Liver (tissue), 9 donors: ENCODE results near the gene HHAT. TPM values are rescaled to one million over a fixed set of nuclear protein-coding genes. Genes with fewer than 3 reads are reported as not detected.

Experiments
- DNase-seq: peaks from one replicate; pipeline ENCODE4 v3.0.0-alpha.2; 2017; ENCODE audit warnings: low spot score
- H3K27ac ChIP-seq, 2 donors: one replicate each; pipeline ENCODE4 v1.7.0; 2013; ENCODE audit warnings: inconsistent platforms in 2 of 2, low read length in 2 of 2, control low read depth in 1 of 2, low read depth in 1 of 2, mild to moderate bottlenecking in 1 of 2
- H3K27me3 ChIP-seq, 4 donors: one replicate each; pipeline versions ENCODE4 v1.6.1 to v1.7.0; 2013; ENCODE audit warnings: low read length in 3 of 4, inconsistent platforms in 1 of 4, mild to moderate bottlenecking in 1 of 4, moderate library complexity in 1 of 4; ENCODE audit not compliant: control insufficient read depth in 4 of 4, insufficient read depth in 4 of 4
- H3K36me3 ChIP-seq, 4 donors: one replicate each; pipeline versions ENCODE4 v1.6.1 to v1.7.0; 2013; ENCODE audit warnings: low read length in 3 of 4, mild to moderate bottlenecking in 3 of 4, low read depth in 1 of 4, moderate library complexity in 1 of 4; ENCODE audit not compliant: control insufficient read depth in 4 of 4, insufficient read depth in 3 of 4
- H3K4me1 ChIP-seq, 4 donors: one replicate each; pipeline versions ENCODE4 v1.6.1 to v1.7.0; 2013; ENCODE audit warnings: low read length in 3 of 4, mild to moderate bottlenecking in 3 of 4, moderate library complexity in 1 of 4; ENCODE audit not compliant: control insufficient read depth in 4 of 4, insufficient read depth in 4 of 4
- H3K4me3 ChIP-seq, 3 donors: one replicate each; pipeline versions ENCODE4 v1.6.1 to v1.7.0; 2013; ENCODE audit warnings: low read length in 3 of 3, control low read depth in 1 of 3, low read depth in 1 of 3, mild to moderate bottlenecking in 1 of 3
- H3K9ac ChIP-seq, 2 donors: one replicate each; pipeline ENCODE4 v1.7.0; 2013; ENCODE audit warnings: low read length in 2 of 2, mild to moderate bottlenecking in 2 of 2, moderate library complexity in 2 of 2, control low read depth in 1 of 2, low read depth in 1 of 2
- H3K9me3 ChIP-seq, 4 donors: one replicate each; pipeline versions ENCODE4 v1.6.1 to v1.7.0; 2013; ENCODE audit warnings: low read length in 3 of 4; ENCODE audit not compliant: control insufficient read depth in 4 of 4
- EGR1 ChIP-seq, 2 donors: IDR thresholded peaks; 2 replicates each; pipeline ENCODE4 v1.6.1; 2016 to 2018; ENCODE audit warnings: antibody characterized with exemption in 2 of 2, low read depth in 2 of 2
- FOXA1 ChIP-seq: IDR thresholded peaks from 2 replicates; pipeline ENCODE4 v1.6.1; 2016; ENCODE audit warnings: antibody characterized with exemption
- FOXA2 ChIP-seq: IDR thresholded peaks from 2 replicates; pipeline ENCODE4 v1.6.1; 2016; ENCODE audit warnings: antibody characterized with exemption
- GABPA ChIP-seq, 2 donors: IDR thresholded peaks in 1 of 2; conservative IDR thresholded peaks in 1 of 2; 2 replicates each; pipeline ENCODE4 v1.6.1; 2016; ENCODE audit warnings: antibody characterized with exemption in 2 of 2, mild to moderate bottlenecking in 1 of 2, moderate library complexity in 1 of 2
- HNF4A ChIP-seq, 2 donors: conservative IDR thresholded peaks; 2 replicates each; pipeline ENCODE4 v1.6.1; 2016; ENCODE audit warnings: antibody characterized with exemption in 2 of 2, mild to moderate bottlenecking in 2 of 2
- HNF4G ChIP-seq: IDR thresholded peaks from 2 replicates; pipeline ENCODE4 v1.6.1; 2016; ENCODE audit warnings: antibody characterized with exemption
- JUND ChIP-seq, 2 donors: IDR thresholded peaks; 2 replicates each; pipeline ENCODE4 v1.6.1; 2016; ENCODE audit warnings: antibody characterized with exemption in 2 of 2
- NR2F2 ChIP-seq: IDR thresholded peaks from 2 replicates; pipeline ENCODE4 v1.6.1; 2016; ENCODE audit warnings: antibody characterized with exemption
- RAD21 ChIP-seq, 2 donors: IDR thresholded peaks; 2 replicates each; pipeline ENCODE4 v1.6.1; 2016; ENCODE audit warnings: antibody characterized with exemption in 2 of 2, mild to moderate bottlenecking in 2 of 2
- RXRA ChIP-seq, 2 donors: IDR thresholded peaks; 2 replicates each; pipeline ENCODE4 v1.6.1; 2017 to 2018; ENCODE audit warnings: antibody characterized with exemption in 2 of 2, mild to moderate bottlenecking in 1 of 2
- SP1 ChIP-seq: IDR thresholded peaks from 2 replicates; pipeline ENCODE4 v1.6.1; 2018; ENCODE audit warnings: antibody characterized with exemption, mild to moderate bottlenecking
- TAF1 ChIP-seq: conservative IDR thresholded peaks from 2 replicates; pipeline ENCODE4 v1.6.1; 2016; ENCODE audit warnings: antibody characterized with exemption, mild to moderate bottlenecking
- YY1 ChIP-seq: IDR thresholded peaks from 2 replicates; pipeline ENCODE4 v1.6.1; 2016; ENCODE audit warnings: antibody characterized with exemption, mild to moderate bottlenecking
- WGBS: extraction: QIAGEN DNeasy Blood & Tissue Kit; methylation state at CpG from one replicate; pipeline ENCODE4 v1.1.7; 2013; 5-methylcytosine and 5-hydroxymethylcytosine counted together
- polyA plus RNA-seq, 2 donors: library from polyadenylated mRNA; stranded (reverse) in 1 of 2; unstranded in 1 of 2; fragments of 200-250 nt in 1 of 2; fragments of >200 nt in 1 of 2; fragmentation: Nextera tagmentation in 1 of 2; extraction: Ambion mirVana in 1 of 2; gene quantifications; one replicate each; pipeline versions ENCODE4 v1.2.1 to v1.2.3, GENCODE V29; 2013 to 2015
- total RNA-seq, 2 donors: library from RNA; depleted of rRNA; stranded (reverse); fragments of >200 nt; gene quantifications; one replicate each; pipeline ENCODE4 v1.2.3, GENCODE V29; 2014
- TF ChIP-seq, protein P1 (sequence below): IDR thresholded peaks from 2 replicates; pipeline ENCODE4 v1.6.1; 2016; ENCODE audit warnings: antibody characterized with exemption
- TF ChIP-seq, protein P2 (sequence below): IDR thresholded peaks from 2 replicates; pipeline ENCODE4 v1.6.1; 2016; ENCODE audit warnings: antibody characterized with exemption
- TF ChIP-seq, protein P3 (sequence below): IDR thresholded peaks from 2 replicates; pipeline ENCODE4 v1.6.1; 2016; ENCODE audit warnings: antibody characterized with exemption
- TF ChIP-seq, protein P4 (sequence below): fragments of 150-350 bp; IDR thresholded peaks from 2 replicates; pipeline ENCODE4 v1.5.1; 2017; ENCODE audit warnings: improper control_type of control experiment, low read depth, low read length; ENCODE audit not compliant: missing input control
- TF ChIP-seq, protein P5 (sequence below): IDR thresholded peaks from 2 replicates; pipeline ENCODE4 v1.6.1; 2016; ENCODE audit warnings: antibody characterized with exemption, mild to moderate bottlenecking
- donor health status: healthy.
- donor health status: healthy.
- donor health status: healthy.
- donor health status: healthy.
- donor health status: healthy.

Gene HHAT
- total and polyA plus RNA-seq, 4 donors: 1.3 to 2.2 (median 1.6) TPM

DNA sequence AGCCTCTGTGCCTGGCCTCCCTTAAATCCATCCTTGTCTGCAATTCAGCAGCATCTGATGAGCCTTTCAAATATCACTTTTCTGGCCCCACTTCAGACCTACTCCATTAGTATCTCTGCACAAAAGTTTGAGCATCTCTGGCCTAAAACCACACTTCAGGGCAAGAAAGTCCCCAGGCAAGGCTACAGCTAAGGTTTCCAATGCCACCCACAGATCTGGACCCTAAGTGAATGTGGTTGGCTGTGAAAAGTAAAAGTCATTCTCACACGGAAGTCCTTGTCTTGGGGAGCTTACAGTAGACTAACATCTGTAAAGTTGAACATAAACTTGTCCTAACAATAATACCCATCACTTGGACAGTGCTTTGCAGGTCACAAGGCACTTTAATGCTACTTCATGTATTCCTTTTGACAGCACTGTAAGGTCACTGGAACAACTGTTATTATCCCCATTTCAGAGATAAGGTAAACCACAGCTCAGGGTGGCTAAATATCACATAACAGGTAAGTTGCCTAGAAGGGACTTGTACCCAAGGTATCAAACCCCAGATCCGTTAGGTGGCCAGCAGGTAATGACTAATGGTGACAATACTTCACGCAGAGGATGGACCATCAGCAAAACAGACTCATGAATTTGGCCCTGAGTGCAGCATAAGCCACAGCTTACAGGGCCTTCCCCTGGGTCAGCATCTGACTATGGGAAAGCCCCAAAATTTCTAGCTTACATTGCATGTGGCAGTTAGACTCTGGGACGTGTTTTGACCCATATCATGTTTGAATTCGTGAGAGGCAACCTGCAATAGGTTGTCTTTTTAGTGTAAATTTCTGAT is 356.0 kb downstream of the HHAT start (continued):
- TF ChIP-seq, protein P1, sequence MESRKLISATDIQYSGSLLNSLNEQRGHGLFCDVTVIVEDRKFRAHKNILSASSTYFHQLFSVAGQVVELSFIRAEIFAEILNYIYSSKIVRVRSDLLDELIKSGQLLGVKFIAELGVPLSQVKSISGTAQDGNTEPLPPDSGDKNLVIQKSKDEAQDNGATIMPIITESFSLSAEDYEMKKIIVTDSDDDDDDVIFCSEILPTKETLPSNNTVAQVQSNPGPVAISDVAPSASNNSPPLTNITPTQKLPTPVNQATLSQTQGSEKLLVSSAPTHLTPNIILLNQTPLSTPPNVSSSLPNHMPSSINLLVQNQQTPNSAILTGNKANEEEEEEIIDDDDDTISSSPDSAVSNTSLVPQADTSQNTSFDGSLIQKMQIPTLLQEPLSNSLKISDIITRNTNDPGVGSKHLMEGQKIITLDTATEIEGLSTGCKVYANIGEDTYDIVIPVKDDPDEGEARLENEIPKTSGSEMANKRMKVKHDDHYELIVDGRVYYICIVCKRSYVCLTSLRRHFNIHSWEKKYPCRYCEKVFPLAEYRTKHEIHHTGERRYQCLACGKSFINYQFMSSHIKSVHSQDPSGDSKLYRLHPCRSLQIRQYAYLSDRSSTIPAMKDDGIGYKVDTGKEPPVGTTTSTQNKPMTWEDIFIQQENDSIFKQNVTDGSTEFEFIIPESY: no peak

DNA sequence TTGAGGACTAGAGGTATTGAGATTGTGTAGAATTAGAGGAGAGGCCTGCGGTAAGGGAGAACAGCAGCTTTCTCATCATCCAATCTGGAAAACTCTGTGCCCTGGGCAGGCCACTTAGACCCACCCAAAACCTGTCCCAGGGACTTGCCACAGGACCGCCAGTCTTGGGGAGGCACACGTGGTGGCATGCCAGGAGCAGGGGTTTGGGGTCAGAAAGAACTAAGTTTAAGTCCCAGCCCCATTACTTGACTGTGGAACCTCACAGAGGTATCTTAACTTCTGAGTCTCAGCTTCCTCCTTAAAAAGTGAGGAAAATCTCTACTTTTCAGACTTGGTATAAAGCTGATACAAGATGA is 356.6 kb downstream of the HHAT start:
- Histone ChIP-seq H3K4me3 (no peak overlapping the region), H3K36me3 (no peaks in the 10 kb centered on the region), H3K9ac (no peak overlapping the region), H3K9me3 (no peaks in the 10 kb centered on the region), H3K4me1 (peaks cover 6 to 11% (median 9%) of the 10 kb centered on the region in 4 donors), H3K27ac (no peak overlapping the region), H3K27me3 (no peaks in the 10 kb centered on the region)
- no peak for TF ChIP-seq TAF1
- TF ChIP-seq, protein P1: no peak
- no peak for DNase-seq
- WGBS: 95% methylated on average over 3 of the region's 3 CpGs

DNA sequence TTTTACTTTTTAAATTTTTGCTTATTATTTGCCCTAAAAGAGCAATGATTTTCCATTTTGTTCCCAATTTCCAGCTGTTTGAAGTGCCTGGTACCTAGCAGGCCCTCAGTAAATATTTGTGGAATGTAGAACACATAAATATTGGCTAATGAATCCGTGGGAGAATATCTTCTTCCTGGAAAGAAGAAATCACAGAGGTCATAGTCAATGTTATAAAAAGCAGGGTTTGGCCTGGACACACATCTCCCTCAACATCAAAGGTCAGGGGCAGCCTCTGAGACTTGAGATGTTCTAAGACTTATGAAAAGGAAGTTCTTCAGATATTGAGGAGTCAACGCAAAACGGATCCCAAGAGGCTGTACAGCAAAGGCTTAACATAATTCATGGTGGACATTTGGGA is 358.1 kb downstream of the HHAT start:
- Histone ChIP-seq H3K9ac (no peak overlapping the region), H3K9me3 (no peaks in the 10 kb centered on the region), H3K4me3 (no peak overlapping the region), H3K27ac (no peak overlapping the region), H3K4me1 (peaks cover 6 to 11% (median 9%) of the 10 kb centered on the region in 4 donors), H3K27me3 (no peaks in the 10 kb centered on the region), H3K36me3 (no peaks in the 10 kb centered on the region)
- DNase-seq: no peak
- 57% methylated on average over 3 of the region's 3 CpGs for WGBS
- TF ChIP-seq TAF1 (no peak), NR2F2 (no peak), RXRA (IDR thresholded peaks at IDR 0.05) (peak; percentile 36 to 58), SP1 (no peak), EGR1 (IDR thresholded peaks at IDR 0.05; ENCODE audit: low read depth in 2 of 2) (no peak), RAD21 (IDR thresholded peaks at IDR 0.05) (peak in 1 of 2 donors; percentile 6), YY1 (no peak), FOXA1 (no peak), FOXA2 (no peak), JUND (IDR thresholded peaks at IDR 0.05) (no peak), HNF4A (conservative IDR thresholded peaks at IDR 0.05) (peak; percentile 46 to 61), HNF4G (no peak), GABPA (IDR thresholded peaks at IDR 0.05 in 1 of 2, conservative IDR thresholded peaks at IDR 0.05 in 1 of 2) (no peak)
- TF ChIP-seq, protein P2, sequence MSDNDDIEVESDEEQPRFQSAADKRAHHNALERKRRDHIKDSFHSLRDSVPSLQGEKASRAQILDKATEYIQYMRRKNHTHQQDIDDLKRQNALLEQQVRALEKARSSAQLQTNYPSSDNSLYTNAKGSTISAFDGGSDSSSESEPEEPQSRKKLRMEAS: no peak
- TF ChIP-seq, protein P3, sequence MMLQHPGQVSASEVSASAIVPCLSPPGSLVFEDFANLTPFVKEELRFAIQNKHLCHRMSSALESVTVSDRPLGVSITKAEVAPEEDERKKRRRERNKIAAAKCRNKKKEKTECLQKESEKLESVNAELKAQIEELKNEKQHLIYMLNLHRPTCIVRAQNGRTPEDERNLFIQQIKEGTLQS: no peak
- TF ChIP-seq, protein P4, sequence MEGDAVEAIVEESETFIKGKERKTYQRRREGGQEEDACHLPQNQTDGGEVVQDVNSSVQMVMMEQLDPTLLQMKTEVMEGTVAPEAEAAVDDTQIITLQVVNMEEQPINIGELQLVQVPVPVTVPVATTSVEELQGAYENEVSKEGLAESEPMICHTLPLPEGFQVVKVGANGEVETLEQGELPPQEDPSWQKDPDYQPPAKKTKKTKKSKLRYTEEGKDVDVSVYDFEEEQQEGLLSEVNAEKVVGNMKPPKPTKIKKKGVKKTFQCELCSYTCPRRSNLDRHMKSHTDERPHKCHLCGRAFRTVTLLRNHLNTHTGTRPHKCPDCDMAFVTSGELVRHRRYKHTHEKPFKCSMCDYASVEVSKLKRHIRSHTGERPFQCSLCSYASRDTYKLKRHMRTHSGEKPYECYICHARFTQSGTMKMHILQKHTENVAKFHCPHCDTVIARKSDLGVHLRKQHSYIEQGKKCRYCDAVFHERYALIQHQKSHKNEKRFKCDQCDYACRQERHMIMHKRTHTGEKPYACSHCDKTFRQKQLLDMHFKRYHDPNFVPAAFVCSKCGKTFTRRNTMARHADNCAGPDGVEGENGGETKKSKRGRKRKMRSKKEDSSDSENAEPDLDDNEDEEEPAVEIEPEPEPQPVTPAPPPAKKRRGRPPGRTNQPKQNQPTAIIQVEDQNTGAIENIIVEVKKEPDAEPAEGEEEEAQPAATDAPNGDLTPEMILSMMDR: no peak
- TF ChIP-seq, protein P1: no peak
- TF ChIP-seq, protein P5, sequence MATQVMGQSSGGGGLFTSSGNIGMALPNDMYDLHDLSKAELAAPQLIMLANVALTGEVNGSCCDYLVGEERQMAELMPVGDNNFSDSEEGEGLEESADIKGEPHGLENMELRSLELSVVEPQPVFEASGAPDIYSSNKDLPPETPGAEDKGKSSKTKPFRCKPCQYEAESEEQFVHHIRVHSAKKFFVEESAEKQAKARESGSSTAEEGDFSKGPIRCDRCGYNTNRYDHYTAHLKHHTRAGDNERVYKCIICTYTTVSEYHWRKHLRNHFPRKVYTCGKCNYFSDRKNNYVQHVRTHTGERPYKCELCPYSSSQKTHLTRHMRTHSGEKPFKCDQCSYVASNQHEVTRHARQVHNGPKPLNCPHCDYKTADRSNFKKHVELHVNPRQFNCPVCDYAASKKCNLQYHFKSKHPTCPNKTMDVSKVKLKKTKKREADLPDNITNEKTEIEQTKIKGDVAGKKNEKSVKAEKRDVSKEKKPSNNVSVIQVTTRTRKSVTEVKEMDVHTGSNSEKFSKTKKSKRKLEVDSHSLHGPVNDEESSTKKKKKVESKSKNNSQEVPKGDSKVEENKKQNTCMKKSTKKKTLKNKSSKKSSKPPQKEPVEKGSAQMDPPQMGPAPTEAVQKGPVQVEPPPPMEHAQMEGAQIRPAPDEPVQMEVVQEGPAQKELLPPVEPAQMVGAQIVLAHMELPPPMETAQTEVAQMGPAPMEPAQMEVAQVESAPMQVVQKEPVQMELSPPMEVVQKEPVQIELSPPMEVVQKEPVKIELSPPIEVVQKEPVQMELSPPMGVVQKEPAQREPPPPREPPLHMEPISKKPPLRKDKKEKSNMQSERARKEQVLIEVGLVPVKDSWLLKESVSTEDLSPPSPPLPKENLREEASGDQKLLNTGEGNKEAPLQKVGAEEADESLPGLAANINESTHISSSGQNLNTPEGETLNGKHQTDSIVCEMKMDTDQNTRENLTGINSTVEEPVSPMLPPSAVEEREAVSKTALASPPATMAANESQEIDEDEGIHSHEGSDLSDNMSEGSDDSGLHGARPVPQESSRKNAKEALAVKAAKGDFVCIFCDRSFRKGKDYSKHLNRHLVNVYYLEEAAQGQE: no peak
